KG1 (cell line): Measurements from ENCODE around the gene AUTS2.
A peak's percentile ranks its signal among the peaks of the same experiment; 100 is the strongest.
"Not testable (repeated sequence)": the region's sequence is repeated elsewhere in the genome, so short reads cannot be mapped to it uniquely, and the experiment has no call there.

Experiments
- DNase-seq: peaks from one replicate; lab custom pipeline; 2025; lab: John Stamatoyannopoulos, UW

Gene AUTS2

GRCh38 chr7:70352088-70352487 lies 753.8 kb downstream of the AUTS2 start:
- DNase-seq: no peak

GRCh38 chr7:70352906-70353305 lies 754.6 kb downstream of the AUTS2 start:
- no peak for DNase-seq

- no peak for DNase-seq
Observed at GRCh38 chr7:70353330-70353945, 755.2 kb downstream of the AUTS2 start.

GRCh38 chr7:70353946-70354335 lies 755.7 kb downstream of the AUTS2 start:
- DNase-seq: no peak

GRCh38 chr7:70354409-70355169 lies 756.3 kb downstream of the AUTS2 start:
- no peak for DNase-seq

- no peak for DNase-seq
Observed at GRCh38 chr7:70355198-70356020, 757.1 kb downstream of the AUTS2 start.

- no peak for DNase-seq
Observed at GRCh38 chr7:70356085-70356786, 758.0 kb downstream of the AUTS2 start.

- DNase-seq: no peak
Observed at GRCh38 chr7:70356787-70357328, 758.6 kb downstream of the AUTS2 start.

GRCh38 chr7:70360557-70360956 lies 762.3 kb downstream of the AUTS2 start:
- DNase-seq: no peak

GRCh38 chr7:70361821-70362220 lies 763.5 kb downstream of the AUTS2 start:
- DNase-seq: peak; percentile 42

- DNase-seq: not testable (repeated sequence)
Observed at GRCh38 chr7:70364393-70364792, 766.1 kb downstream of the AUTS2 start.

- DNase-seq: no peak
Observed at GRCh38 chr7:70371652-70372051, 773.4 kb downstream of the AUTS2 start.

- no peak for DNase-seq
Observed at GRCh38 chr7:70372768-70373515, 774.7 kb downstream of the AUTS2 start.

GRCh38 chr7:70374772-70375533 lies 776.7 kb downstream of the AUTS2 start:
- DNase-seq: no peak

GRCh38 chr7:70376561-70377031 lies 778.3 kb downstream of the AUTS2 start:
- DNase-seq: no peak

GRCh38 chr7:70377957-70378356 lies 779.7 kb downstream of the AUTS2 start:
- no peak for DNase-seq

- DNase-seq: no peak
Observed at GRCh38 chr7:70379210-70379609, 780.9 kb downstream of the AUTS2 start.

- no peak for DNase-seq
Observed at GRCh38 chr7:70380421-70381015, 782.2 kb downstream of the AUTS2 start.

- DNase-seq: no peak
Observed at GRCh38 chr7:70383066-70383782, 784.9 kb downstream of the AUTS2 start.
